Germinal center (tissue), 1 donor: Measurements from ENCODE around the gene CALML5.

Experiments used
- DNase-seq: peaks from one replicate; pipeline ENCODE4 v3.0.0; 2012; ENCODE audit warnings: mixed read lengths, low spot score

Gene CALML5

GRCh38 chr10:5500910-5501309 lies 1.5 kb upstream of the CALML5 start:
- DNase-seq = no peak

DNA sequence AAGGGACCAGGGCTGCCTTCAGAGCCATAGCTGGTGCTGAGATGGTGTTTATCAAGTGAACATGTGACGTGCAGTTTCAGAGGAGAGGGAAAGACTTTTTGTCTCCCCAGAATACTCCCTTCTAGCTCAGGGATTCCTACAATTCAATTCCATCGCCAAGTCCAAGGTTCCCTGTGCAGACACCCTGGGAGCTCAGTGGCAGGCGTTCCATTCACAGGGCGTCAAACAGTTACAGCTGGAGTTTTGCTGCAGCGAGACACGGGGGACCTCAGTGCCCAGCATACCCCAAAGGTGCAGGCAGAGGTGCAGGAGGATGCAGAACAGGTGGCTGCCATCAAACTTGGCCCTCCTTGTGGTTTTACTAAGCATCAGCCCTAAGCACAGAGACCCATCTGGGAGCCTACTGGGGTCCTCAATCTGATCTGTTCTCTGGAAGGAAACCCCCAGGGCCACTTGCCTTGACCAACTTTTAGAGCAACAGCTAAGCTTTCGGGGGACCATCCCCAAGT lies 846 bp upstream of the CALML5 start:
- DNase-seq = no peak

DNA sequence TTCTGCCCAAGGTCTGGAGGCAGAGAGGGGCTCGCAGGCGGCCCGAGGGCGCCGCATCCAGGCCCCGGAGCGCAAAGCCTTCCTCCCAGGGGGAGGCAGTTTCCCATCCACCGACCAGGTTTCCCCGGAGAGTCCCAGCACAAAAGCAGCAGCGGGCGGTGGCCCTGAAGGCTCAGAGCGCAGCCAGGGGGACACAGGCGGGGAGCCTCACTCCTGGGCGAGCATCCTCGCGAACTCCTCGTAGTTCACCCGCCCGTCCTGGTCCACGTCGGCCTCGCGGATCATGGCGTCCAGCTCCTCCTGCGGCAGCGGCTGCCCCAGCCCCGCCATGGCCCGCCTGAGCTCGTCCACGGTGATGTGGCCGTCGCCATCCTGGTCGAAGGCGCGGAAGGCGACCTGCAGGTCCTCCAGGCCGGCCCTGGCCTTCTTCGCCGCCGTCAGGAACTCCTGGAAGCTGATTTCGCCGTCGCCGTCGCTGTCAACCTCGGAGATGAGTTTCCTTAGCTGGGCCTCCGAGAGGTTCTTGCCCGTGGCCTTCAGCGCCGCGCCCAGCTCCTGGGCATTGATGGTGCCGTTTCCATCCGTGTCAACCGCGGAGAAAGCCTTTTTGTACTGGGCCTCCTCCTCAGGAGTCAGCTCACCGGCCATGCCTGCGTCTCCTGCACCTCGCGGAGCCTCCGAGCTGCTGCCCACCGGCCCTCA lies 428 bp downstream of the CALML5 start:
- DNase-seq = no peak

DNA sequence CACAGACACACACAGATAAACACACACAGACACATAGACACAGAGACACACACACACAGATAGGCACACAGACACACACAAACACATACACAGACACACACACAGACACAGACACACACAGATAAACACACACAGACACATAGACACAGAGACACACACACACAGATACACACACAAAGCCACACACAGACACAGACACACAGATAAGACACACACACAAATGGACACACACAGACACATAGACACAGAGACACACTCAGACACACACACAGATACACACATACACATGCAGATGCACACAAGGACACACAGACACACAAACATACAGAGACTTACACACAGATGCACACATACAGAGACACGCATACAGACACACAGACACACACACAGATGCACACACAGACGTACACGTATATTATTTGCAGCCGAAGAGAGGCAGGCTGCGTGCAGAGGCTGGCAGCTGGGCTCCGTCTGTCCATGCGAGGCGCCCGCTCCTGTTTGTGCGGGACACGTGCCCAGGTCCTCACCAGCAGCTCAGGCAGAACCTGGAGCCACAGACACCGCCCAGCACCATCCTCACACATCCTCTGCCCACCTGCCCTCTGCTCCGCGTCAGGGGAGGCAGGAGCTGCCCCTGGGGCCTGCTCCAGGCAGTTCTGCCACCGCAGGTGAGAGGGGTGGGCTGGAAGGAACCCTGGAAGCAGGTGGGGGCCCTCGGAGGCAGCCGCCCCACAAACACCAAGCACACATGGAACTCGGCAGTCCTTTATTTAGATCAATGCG lies 1.2 kb downstream of the CALML5 start:
- DNase-seq = no peak

DNA sequence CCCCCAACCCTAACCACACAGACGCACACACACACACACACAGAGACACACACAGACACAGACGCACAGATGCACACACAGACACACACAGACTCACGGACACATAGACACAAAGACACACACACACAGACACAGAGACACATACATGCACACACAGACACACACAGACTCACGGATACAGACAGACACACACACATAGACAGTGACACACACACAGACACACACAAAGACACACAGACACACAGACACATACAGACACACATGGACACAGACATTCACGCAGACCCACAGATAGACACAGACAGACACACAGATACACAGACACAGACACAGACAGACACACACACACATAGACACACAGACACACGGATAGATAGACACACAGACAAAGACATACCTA lies 2.1 kb downstream of the CALML5 start:
- no peak for DNase-seq

DNA sequence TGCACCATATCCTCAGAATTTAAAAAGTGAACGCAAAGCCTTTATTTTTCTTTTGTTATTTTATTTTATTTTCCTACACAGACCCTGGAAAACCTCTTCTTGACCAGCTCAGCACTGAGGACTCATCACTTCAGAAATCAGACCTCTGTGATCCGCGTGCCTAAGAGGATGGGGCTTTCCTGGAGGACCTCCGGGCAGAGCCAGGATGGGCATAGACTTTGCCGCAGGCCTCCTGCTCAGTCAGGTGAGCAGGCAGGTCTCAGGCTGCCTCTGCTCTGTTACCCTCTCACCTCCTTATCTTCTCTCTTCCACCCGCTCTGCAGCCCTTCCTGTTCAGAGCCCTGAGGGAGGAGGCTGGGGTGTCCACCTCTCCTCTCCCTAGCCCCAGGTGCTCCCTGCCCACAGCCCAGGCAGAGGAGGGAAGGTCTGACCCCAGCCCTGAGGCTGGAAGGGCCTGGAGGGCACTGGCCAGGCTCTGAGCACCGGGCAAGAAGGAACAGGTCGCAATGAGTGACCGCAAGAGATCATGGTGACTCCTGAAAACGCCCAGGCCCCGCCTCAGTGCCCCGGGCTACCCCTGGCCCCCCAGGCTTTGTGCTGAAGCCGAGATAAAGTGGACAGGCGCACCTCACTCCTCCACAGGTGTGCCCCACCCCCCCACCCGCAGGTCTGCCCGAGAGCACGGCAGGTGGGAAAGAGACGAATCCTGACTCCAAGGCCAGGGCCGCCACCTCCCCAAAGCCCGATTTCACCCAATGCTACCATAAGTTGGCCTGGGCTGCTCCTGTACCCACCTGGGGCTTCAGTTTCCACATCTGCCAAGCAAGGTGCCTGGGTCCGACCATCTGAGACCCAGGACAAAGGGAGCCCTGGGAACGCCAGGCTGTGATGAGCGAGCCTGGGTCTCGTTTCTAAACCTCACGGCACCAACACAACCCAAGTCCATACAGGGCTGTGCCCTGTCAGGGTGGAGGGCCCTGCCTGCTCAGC lies 2.8 kb downstream of the CALML5 start:
- no peak for DNase-seq

DNA sequence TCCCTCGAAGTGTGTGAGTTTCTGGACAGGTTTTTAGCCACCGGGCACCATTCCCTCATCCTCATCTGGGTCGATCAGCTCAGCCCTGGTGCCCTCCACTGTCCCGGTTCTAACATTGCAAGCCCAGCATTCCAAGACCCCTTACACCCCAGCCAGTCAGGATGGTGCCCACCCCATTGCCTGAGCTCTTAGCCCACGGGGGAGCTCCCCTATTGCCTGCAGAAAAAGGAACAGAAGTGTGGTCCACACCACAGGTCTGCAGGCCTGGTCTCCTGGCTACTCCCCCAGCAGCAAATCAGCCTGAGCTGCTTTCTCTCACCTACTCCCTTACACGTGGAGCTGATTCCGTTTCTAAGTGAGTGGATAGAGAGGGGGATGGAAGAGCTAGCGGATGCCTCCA lies 4.8 kb downstream of the CALML5 start:
- no peak for DNase-seq

DNA sequence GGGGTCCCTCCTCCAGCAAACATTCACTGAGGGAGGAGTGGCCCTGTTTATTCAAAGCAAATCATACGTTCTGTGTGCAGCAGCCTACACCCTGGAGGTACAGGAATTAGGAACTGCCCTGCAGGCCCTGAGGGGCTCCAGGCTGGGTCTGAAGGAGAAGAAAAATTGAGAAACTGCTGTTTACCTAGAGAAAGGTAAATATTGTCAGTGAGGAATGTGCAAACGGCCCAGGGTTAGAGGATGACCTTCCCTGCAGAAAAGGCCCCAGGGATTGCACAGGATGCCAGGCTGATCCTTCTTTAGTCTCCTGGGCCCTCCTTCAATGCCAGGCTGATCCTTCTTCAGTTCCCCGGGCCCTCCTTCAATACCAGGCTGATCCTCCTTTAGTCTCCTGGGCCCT lies 5.7 kb downstream of the CALML5 start:
- no peak for DNase-seq

DNA sequence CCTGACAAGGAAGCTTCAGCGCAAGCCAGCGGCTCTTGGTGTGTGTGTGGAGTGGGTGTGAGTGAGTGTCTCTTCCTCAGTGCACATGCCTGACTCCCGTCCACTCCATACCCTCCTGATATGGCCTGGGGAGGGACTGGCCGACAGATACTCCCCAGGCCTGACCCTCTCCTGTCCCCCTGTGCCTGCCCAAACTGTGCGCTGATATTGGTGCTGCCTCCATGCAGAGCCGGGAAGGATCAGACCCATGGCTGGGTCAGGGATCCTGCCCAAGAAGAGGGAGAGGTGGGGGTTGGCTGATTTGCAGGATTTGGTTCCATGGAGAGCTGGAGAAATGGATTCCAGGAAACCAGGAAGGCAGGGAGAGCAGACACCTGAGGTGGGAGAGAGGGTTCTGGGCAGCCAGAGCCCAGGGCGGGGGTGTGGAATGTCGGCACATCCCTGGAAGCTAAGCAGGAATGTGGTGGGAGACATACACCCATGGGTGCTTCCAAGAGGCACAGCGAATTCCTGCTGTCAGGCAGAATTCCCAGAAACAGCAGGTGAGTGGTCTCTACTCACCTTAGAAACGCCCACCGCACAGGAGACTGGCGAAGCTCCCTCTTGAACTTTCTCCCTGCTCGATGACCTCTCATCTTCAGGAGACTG lies 6.3 kb downstream of the CALML5 start:
- no peak for DNase-seq

DNA sequence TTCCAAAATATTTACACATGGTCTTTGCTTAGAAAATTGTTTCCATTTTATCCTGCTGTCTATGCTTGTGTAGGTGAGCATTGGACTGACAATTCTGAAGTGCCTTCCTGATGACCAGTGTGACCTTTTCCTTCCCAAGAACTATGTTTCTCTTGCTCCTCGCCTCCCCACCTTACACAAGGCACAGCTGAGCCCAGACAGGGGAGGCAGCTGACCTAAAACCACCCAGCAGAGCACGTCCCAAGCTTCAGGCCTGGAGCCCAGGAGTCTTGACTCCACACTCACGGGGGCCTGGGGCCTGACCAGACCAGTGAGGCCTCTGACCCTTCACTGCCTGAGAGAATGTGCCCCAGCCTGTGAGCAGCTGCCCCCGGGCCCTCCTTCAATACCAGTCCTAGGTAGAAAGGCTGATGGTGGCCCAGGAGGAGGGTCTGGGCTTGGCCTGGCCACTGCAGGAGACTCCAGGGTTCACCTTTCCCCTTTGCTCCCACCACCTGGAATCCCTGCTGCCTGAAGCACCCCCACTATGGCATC lies 7.0 kb downstream of the CALML5 start:
- no peak for DNase-seq

GRCh38 chr10:5491477-5491876 lies 7.9 kb downstream of the CALML5 start:
- no peak for DNase-seq

DNA sequence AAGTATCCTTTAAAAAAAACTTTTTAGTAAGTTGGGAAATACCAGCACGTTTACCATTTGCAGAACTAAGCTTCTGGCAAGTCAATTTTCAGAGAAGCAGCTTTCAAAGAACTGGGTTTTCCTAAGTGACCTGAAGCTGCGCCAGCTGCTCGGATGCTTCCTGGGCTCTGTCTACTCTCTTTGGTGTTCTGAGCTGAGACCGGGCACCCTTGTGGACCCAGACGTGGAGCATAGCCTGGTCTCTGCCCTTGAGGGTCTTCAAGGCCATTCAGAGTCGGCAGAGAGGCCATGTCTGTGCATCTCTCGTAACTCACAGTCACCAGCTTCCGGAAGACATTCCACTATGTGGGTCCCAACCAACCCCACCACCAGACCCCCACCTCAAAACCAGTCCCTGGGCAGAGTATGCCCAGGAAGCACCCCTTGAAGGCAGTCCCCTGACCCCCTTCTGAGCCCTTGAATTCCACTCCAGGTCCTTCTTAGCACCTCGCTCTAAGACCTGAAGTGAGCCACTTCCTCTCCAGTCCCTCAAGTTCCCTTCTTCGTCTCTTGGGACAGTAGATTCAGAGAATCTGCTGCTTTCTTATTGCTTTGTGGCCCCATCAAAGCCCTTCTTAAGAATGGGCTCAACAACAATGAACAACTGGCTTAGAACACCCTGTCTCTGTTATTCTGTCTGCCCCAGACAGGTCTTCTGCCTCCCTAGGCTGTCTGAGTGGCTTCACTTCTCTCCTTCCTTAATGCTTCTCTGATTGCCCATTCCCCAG lies 8.5 kb downstream of the CALML5 start:
- peak; percentile 36 for DNase-seq

DNA sequence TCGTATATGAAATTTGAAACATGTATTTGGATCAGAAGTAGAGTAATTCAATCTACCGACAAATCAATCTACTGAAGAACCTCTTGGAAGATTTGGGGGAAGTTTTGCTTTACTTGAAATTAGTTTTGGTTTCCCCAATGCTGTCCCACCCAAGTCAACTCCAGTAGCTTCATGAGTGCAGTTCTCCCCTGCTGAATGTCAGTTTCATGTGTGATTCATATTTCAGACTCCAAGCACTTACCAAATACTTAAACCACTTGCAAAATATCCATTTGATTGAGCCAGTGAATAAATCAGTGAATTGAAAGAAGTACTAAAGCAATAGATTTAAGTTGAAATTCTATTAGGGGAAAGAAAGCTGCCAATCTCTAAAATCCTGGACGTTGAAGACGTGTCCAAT lies 9.3 kb downstream of the CALML5 start:
- DNase-seq = no peak

GRCh38 chr10:5488272-5489161 lies 10.9 kb downstream of the CALML5 start:
- DNase-seq = no peak

- no peak for DNase-seq
These were observed 12.5 kb downstream of the CALML5 start for GRCh38 chr10:5486853-5487235.

- no peak for DNase-seq
These were observed 13.2 kb downstream of the CALML5 start for GRCh38 chr10:5485948-5486852.

GRCh38 chr10:5485290-5485689 lies 14.1 kb downstream of the CALML5 start:
- DNase-seq = no peak

GRCh38 chr10:5484205-5484604 lies 15.2 kb downstream of the CALML5 start:
- no peak for DNase-seq

- no peak for DNase-seq
These were observed 17.4 kb downstream of the CALML5 start for GRCh38 chr10:5482016-5482415.
